T47D (cell line): ENCODE data around the gene TMEM37.

Experiments
- DNase-seq, 2 experiments: peaks; one replicate each; pipeline versions ENCODE4 v3.0.0 to v3.0.0-alpha.2; 2011 to 2012; ENCODE audit warnings: low read depth in 1 of 2, low spot score in 1 of 2
- JUND ChIP-seq: IDR thresholded peaks from 2 replicates; pipeline ENCODE4 v1.6.1; 2012; ENCODE audit warnings: low read depth
- in situ Hi-C: cut with HindIII; loops from 2 replicates; pipeline ENCODE4 v1.10.0; 2016; ENCODE audit warnings: low sequenced_read_pairs, low pct_unique_long_range_greater_than_20kb

TMEM37 gene

GRCh38 chr2:119482481-119483394, 51.1 kb downstream of the TMEM37 start:
- in situ Hi-C loops, result no loop called here
- TF ChIP-seq JUND, result no peak
- no peak for DNase-seq

- in situ Hi-C loops, result no loop called here
- no peak for TF ChIP-seq JUND
These were observed 51.7 kb downstream of the TMEM37 start for GRCh38 chr2:119483395-119483753.

GRCh38 chr2:119483896-119484718, 52.5 kb downstream of the TMEM37 start:
- DNase-seq, result no peak
- in situ Hi-C loops, result no loop called here
- TF ChIP-seq JUND, result no peak

More at GRCh38 chr2:119483395-119483753, 51.7 kb downstream of the TMEM37 start:
- DNase-seq, result no peak

GRCh38 chr2:119484834-119485233, 53.2 kb downstream of the TMEM37 start:
- DNase-seq, result no peak
- TF ChIP-seq JUND, result no peak
- in situ Hi-C loops, result no loop called here

GRCh38 chr2:119485336-119486110, 53.9 kb downstream of the TMEM37 start:
- in situ Hi-C loops, result no loop called here
- no peak for TF ChIP-seq JUND
- DNase-seq, result peak in 1 of 2 experiments; percentile 45

GRCh38 chr2:119486196-119486827, 54.7 kb downstream of the TMEM37 start:
- TF ChIP-seq JUND, result no peak
- in situ Hi-C loops, result no loop called here
- DNase-seq, result no peak

GRCh38 chr2:119486886-119487285, 55.2 kb downstream of the TMEM37 start:
- no peak for DNase-seq
- TF ChIP-seq JUND, result no peak
- in situ Hi-C loops, result no loop called here

GRCh38 chr2:119487434-119488244, 56.0 kb downstream of the TMEM37 start:
- no peak for DNase-seq
- TF ChIP-seq JUND, result no peak
- in situ Hi-C loops, result no loop called here
